ENCODE results near the gene CHAF1B. TPM values are rescaled to one million over a fixed set of nuclear protein-coding genes. Genes with fewer than 3 reads are reported as not detected.

CHAF1B gene
- total and polyA plus RNA-seq, 2 experiments from 2014 or later, result 1.1 to 1.9 TPM

GRCh38 chr21:36424592-36424991 is 39.4 kb downstream of the CHAF1B start:
- no peak overlapping the region for H3K4me3 ChIP-seq
- no peaks in the 10 kb centered on the region for H3K9me2 ChIP-seq (replicated peaks; ENCODE audit: insufficient read depth)
- H3K27me3 ChIP-seq, result no peaks in the 10 kb centered on the region
- peaks cover 7% of the 10 kb centered on the region for H3K4me1 ChIP-seq (ENCODE audit: insufficient read depth)
- no peaks in the 10 kb centered on the region for H4K20me1 ChIP-seq (ENCODE audit: insufficient read depth, poor library complexity, severe bottlenecking)
- H3K4me2 ChIP-seq, result no peak overlapping the region
- H3K9me3 ChIP-seq (ENCODE audit: low read depth), result no peaks in the 10 kb centered on the region
- no peak overlapping the region for H3K27ac ChIP-seq
- H2AFZ ChIP-seq, result no peak overlapping the region
- no peak for TF ChIP-seq EZH2 (IDR thresholded peaks at IDR 0.05; ENCODE audit: borderline replicate concordance)
- TF ChIP-seq CTCF (IDR thresholded peaks at IDR 0.05; ENCODE audit: poor library complexity), result no peak
- TF ChIP-seq EZH2phosphoT487 (IDR thresholded peaks at IDR 0.05; ENCODE audit: low read depth, severe bottlenecking, unreplicated experiment), result no peak
- no peak for DNase-seq (ENCODE audit: low spot score)
- H3K79me2 ChIP-seq, result no peaks in the 10 kb centered on the region
- 89% methylated on average over 8 of the region's 8 CpGs for WGBS (ENCODE audit: low lambda C conversion rate, missing lambda C conversion rate)
- no peaks in the 10 kb centered on the region for H3K36me3 ChIP-seq (replicated peaks; ENCODE audit: insufficient read depth, low read depth)

GRCh38 chr21:36425286-36425685 is 40.1 kb downstream of the CHAF1B start:
- no peaks in the 10 kb centered on the region for H3K27me3 ChIP-seq
- peaks cover 10% of the 10 kb centered on the region for H3K4me1 ChIP-seq (ENCODE audit: insufficient read depth)
- TF ChIP-seq EZH2phosphoT487 (IDR thresholded peaks at IDR 0.05; ENCODE audit: low read depth, severe bottlenecking, unreplicated experiment) (no peak), CTCF (IDR thresholded peaks at IDR 0.05; ENCODE audit: poor library complexity) (no peak), EZH2 (IDR thresholded peaks at IDR 0.05; ENCODE audit: borderline replicate concordance) (no peak)
- no peak for DNase-seq (ENCODE audit: low spot score)
- no peaks in the 10 kb centered on the region for H3K79me2 ChIP-seq
- no peak overlapping the region for H3K4me3 ChIP-seq
- H3K9me2 ChIP-seq (replicated peaks; ENCODE audit: insufficient read depth), result no peaks in the 10 kb centered on the region
- no peak overlapping the region for H3K4me2 ChIP-seq
- no peak overlapping the region for H2AFZ ChIP-seq
- no peak overlapping the region for H3K27ac ChIP-seq
- H4K20me1 ChIP-seq (ENCODE audit: insufficient read depth, poor library complexity, severe bottlenecking), result no peaks in the 10 kb centered on the region
- WGBS (ENCODE audit: low lambda C conversion rate, missing lambda C conversion rate), result 68% methylated on average over 9 of the region's 9 CpGs
- no peaks in the 10 kb centered on the region for H3K9me3 ChIP-seq (ENCODE audit: low read depth)
- no peaks in the 10 kb centered on the region for H3K36me3 ChIP-seq (replicated peaks; ENCODE audit: insufficient read depth, low read depth)

GRCh38 chr21:36427502-36427901 is 42.3 kb downstream of the CHAF1B start:
- DNase-seq (ENCODE audit: low spot score), result no peak

More at GRCh38 chr21:36427502-36427901, 42.3 kb downstream of the CHAF1B start:
- Histone ChIP-seq H3K27me3 (no peaks in the 10 kb centered on the region), H2AFZ (no peak overlapping the region), H3K9me3 (ENCODE audit: low read depth) (no peaks in the 10 kb centered on the region), H3K79me2 (no peaks in the 10 kb centered on the region), H3K27ac (no peak overlapping the region), H3K4me1 (ENCODE audit: insufficient read depth) (peaks cover 14% of the 10 kb centered on the region), H3K9me2 (replicated peaks; ENCODE audit: insufficient read depth) (no peaks in the 10 kb centered on the region), H3K4me2 (no peak overlapping the region), H4K20me1 (ENCODE audit: insufficient read depth, poor library complexity, severe bottlenecking) (no peaks in the 10 kb centered on the region), H3K36me3 (replicated peaks; ENCODE audit: insufficient read depth, low read depth) (no peaks in the 10 kb centered on the region), H3K4me3 (no peak overlapping the region)
- TF ChIP-seq CTCF (IDR thresholded peaks at IDR 0.05; ENCODE audit: poor library complexity), result no peak
- TF ChIP-seq EZH2 (IDR thresholded peaks at IDR 0.05; ENCODE audit: borderline replicate concordance), result no peak
- TF ChIP-seq EZH2phosphoT487 (IDR thresholded peaks at IDR 0.05; ENCODE audit: low read depth, severe bottlenecking, unreplicated experiment), result no peak
- WGBS (ENCODE audit: low lambda C conversion rate, missing lambda C conversion rate), result 96% methylated on average over 4 of the region's 4 CpGs
